SU-DHL-6 (cell line): Measurements from ENCODE around the gene ZNF333.

Experiments used
- EZH2phosphoT487 ChIP-seq: fragments of 200-600 bp; sonication (generic), shearing (Covaris generic); conservative IDR thresholded peaks from 2 replicates; pipeline ENCODE4 v1.6.1; 2018; ENCODE audit warnings: mild to moderate bottlenecking, antibody characterized with exemption, low read length, moderate library complexity, mixed read lengths
- TF ChIP-seq, protein P1 (sequence below): fragments of 200-600 bp; sonication (generic); IDR thresholded peaks from one replicate; pipeline ENCODE4 v1.5.1; 2017; ENCODE audit warnings: antibody characterized with exemption, mild to moderate bottlenecking, low read length, moderate library complexity; ENCODE audit not compliant: insufficient read depth, poor library complexity, severe bottlenecking

DNA sequence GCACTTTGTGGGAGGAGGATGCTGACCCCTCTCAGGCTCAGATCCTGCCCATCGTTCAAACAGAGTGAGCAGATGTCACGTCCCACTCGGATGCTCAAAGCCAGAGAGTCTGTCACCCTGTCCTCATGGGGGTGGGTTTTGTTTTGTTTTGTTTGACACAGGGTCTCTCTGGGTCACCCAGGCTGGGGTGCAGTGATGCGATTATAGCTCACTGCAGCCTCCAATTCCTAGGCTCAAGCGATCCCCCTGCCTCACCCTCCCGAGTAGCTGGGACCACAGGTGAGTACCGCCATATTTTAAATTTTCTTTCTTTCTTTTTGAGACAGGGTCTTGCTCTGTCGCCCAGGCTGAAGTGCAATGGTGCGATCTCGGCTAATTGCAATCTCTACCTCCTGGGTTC is 84.5 kb downstream of the ZNF333 start:
- TF ChIP-seq EZH2phosphoT487 = no peak
- TF ChIP-seq, protein P1, sequence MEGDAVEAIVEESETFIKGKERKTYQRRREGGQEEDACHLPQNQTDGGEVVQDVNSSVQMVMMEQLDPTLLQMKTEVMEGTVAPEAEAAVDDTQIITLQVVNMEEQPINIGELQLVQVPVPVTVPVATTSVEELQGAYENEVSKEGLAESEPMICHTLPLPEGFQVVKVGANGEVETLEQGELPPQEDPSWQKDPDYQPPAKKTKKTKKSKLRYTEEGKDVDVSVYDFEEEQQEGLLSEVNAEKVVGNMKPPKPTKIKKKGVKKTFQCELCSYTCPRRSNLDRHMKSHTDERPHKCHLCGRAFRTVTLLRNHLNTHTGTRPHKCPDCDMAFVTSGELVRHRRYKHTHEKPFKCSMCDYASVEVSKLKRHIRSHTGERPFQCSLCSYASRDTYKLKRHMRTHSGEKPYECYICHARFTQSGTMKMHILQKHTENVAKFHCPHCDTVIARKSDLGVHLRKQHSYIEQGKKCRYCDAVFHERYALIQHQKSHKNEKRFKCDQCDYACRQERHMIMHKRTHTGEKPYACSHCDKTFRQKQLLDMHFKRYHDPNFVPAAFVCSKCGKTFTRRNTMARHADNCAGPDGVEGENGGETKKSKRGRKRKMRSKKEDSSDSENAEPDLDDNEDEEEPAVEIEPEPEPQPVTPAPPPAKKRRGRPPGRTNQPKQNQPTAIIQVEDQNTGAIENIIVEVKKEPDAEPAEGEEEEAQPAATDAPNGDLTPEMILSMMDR = no peak
